Measurements from ENCODE around the gene GMPPA.
A peak's percentile ranks its signal among the peaks of the same experiment; 100 is the strongest.

Gene GMPPA

DNA sequence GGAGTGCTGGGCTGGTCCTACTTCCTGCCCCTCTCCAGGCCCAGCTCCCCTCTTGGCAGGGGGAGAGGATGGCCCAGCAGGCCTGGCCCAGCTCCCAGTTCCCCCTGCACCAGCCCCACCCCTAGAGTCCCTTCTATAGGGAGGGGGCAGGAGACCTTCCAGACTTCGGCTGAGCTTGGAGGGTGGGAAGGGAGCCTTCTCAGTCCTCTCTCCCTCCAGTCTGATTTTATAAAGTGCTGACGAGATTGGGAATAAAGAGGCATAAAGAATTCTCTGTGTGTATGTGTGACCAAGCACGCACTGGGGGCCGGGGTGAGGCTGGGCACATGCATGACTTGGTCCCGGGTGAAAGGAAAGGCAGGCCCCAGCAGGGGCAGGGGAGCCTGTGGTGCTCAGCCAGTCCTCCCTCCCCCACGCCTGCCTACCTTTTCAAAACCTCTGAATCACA, 39.8 kb downstream of the GMPPA start:
- Histone ChIP-seq H3K27me3 (ENCODE audit: low read depth, low read length) (no peaks in the 10 kb centered on the region), H3K36me3 (ENCODE audit: control insufficient read depth in 1 of 2, insufficient read depth in 2 of 2, low read length in 2 of 2) (peaks cover 9 to 10% of the 10 kb centered on the region in 2 donors), H3K4me3 (ENCODE audit: low read depth in 1 of 2, low read length in 2 of 2) (no peak overlapping the region), H3K9me3 (ENCODE audit: control insufficient read depth in 1 of 2, low read length in 2 of 2) (no peaks in the 10 kb centered on the region), H3K4me1 (ENCODE audit: control insufficient read depth in 1 of 2, insufficient read depth in 2 of 2, low read length in 2 of 2) (peaks cover 0 to 23% of the 10 kb centered on the region in 2 donors), H3K27ac (ENCODE audit: low read length) (no peak overlapping the region)

DNA sequence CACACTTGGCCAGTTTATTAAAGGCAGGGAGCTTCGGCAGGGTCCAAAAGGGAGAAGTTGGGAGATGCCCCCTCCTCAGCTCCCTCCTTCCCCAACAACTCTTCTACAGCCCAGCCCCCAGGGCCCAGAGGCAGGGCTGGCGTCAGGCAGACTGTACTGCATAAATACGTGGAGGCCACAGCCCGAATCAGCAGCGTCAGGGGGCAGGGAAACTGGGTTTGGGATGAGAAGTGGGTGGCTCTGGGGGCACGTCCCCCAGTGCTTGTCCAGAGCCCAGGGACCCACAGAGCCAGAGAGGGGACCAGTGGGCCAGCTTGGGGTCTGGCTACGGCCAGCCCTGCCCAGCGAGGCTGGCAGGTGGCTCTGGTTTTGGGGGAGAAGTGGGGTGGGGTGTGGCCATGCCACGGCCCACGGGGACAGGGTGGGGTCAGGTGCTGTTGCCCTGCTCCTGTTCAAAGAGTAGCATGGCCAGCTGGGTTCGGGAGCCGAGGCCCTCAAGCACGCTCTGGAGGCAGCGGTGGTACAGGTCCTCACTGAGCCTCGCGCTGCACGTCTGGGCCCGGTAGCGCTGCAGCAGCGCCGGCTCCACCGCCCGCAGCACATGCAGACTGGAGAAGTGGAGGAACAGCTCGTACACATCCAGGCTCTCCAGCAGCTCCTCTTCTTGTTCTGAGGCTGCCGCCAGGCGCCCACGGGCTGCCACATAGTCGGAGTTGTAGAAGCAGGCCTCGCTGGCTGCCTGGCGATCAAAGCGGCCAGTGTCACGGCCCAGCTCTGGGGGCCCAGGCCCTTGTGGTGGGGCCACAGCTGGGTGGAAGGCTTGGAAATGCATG, 40.5 kb downstream of the GMPPA start:
- no peaks in the 10 kb centered on the region for H3K27me3 ChIP-seq (ENCODE audit: low read depth, low read length)
- peaks cover 0 to 25% of the 10 kb centered on the region in 2 donors for H3K4me1 ChIP-seq (ENCODE audit: control insufficient read depth in 1 of 2, insufficient read depth in 2 of 2, low read length in 2 of 2)
- no peak overlapping the region for H3K27ac ChIP-seq (ENCODE audit: low read length)
- H3K36me3 ChIP-seq (ENCODE audit: control insufficient read depth in 1 of 2, insufficient read depth in 2 of 2, low read length in 2 of 2), result peaks cover 9 to 10% of the 10 kb centered on the region in 2 donors
- no peaks in the 10 kb centered on the region for H3K9me3 ChIP-seq (ENCODE audit: control insufficient read depth in 1 of 2, low read length in 2 of 2)
- H3K4me3 ChIP-seq (ENCODE audit: low read depth in 1 of 2, low read length in 2 of 2), result no peak overlapping the region

DNA sequence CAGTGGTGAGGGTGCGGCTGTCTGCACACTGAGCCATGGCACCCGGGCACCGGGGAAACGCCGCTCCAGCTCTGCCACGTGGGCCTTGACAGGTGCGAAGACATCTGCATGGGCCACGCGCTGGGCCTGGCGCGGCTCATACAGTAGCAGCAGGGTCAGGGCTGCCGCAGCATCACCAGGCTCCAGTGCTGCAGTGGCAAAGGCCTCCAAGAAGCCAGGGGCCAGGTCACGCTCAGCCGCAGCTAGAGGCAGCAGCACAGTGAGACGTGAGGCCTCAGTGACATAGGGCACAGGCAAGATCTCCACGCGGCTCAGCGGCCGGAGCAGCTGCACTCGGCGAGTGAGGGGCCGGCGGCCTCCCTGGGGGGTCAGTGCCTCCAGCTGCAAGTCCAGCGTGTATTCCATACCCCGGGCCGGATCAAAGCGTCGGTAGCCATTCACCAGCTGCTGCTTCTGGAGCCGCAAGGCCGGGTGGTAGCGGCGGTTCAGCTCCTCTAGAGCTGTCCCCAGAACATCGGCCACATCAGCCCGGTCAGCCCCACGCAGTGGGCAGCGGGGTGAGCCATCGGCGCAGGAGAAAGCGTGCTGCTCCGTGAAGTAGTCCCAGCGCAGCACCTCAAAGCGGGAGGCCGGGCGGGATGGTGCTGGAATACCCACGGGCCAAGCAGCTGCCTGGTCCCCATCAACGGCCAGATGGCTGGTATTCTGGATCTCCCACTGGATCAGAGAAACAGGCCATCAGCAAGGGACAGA, 41.4 kb downstream of the GMPPA start:
- Histone ChIP-seq H3K27ac (ENCODE audit: low read length) (no peak overlapping the region), H3K36me3 (ENCODE audit: control insufficient read depth in 1 of 2, insufficient read depth in 2 of 2, low read length in 2 of 2) (peaks cover 9 to 10% of the 10 kb centered on the region in 2 donors), H3K4me1 (ENCODE audit: control insufficient read depth in 1 of 2, insufficient read depth in 2 of 2, low read length in 2 of 2) (peaks cover 0 to 31% of the 10 kb centered on the region in 2 donors), H3K4me3 (ENCODE audit: low read depth in 1 of 2, low read length in 2 of 2) (no peak overlapping the region), H3K9me3 (ENCODE audit: control insufficient read depth in 1 of 2, low read length in 2 of 2) (no peaks in the 10 kb centered on the region), H3K27me3 (ENCODE audit: low read depth, low read length) (no peaks in the 10 kb centered on the region)

- H3K27ac ChIP-seq (ENCODE audit: low read length), result no peak overlapping the region
- H3K27me3 ChIP-seq (ENCODE audit: low read depth, low read length), result no peaks in the 10 kb centered on the region
- no peaks in the 10 kb centered on the region for H3K9me3 ChIP-seq (ENCODE audit: control insufficient read depth in 1 of 2, low read length in 2 of 2)
These were observed 42.3 kb downstream of the GMPPA start for GRCh38 chr2:219540784-219541504.

DNA sequence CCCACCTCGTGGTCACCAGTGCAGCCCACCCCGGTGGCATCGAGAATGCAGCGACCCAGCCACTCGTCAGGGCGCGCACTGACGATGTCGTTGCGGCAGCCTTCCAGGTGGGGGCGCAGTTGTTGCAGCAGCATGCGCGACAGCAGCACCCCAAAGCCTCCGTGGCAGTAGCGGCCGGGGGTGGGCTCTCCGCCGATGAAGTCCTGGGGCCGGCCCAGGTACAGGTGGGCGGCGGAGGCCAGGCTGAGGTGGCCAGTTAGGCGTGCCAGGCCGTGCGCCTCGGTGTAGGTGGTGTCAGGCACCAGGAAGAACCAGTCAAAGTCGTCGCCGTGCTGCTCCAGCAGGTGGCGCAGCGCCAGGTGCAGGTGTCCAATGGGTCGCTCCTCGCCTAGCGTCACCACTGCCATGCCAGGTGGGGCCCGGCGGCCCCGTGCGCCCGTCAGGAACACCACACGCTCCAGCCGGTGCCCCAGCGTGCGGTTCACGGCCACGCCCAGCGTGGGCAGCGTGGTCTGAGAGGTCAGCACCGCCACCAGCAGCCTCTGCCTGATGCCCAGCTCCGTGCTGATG, 43.0 kb downstream of the GMPPA start:
- no peaks in the 10 kb centered on the region for H3K27me3 ChIP-seq (ENCODE audit: low read depth, low read length)
- no peak overlapping the region for H3K27ac ChIP-seq (ENCODE audit: low read length)
- H3K4me3 ChIP-seq (ENCODE audit: low read depth in 1 of 2, low read length in 2 of 2), result peak overlapping the region in 1 of 2 donors; percentile 21

More at GRCh38 chr2:219540784-219541504, 42.3 kb downstream of the GMPPA start:
- H3K4me3 ChIP-seq (ENCODE audit: low read depth in 1 of 2, low read length in 2 of 2), result no peak overlapping the region
- H3K36me3 ChIP-seq (ENCODE audit: control insufficient read depth in 1 of 2, insufficient read depth in 2 of 2, low read length in 2 of 2), result peaks cover 9 to 10% of the 10 kb centered on the region in 2 donors
- peaks cover 0 to 31% of the 10 kb centered on the region in 2 donors for H3K4me1 ChIP-seq (ENCODE audit: control insufficient read depth in 1 of 2, insufficient read depth in 2 of 2, low read length in 2 of 2)

DNA sequence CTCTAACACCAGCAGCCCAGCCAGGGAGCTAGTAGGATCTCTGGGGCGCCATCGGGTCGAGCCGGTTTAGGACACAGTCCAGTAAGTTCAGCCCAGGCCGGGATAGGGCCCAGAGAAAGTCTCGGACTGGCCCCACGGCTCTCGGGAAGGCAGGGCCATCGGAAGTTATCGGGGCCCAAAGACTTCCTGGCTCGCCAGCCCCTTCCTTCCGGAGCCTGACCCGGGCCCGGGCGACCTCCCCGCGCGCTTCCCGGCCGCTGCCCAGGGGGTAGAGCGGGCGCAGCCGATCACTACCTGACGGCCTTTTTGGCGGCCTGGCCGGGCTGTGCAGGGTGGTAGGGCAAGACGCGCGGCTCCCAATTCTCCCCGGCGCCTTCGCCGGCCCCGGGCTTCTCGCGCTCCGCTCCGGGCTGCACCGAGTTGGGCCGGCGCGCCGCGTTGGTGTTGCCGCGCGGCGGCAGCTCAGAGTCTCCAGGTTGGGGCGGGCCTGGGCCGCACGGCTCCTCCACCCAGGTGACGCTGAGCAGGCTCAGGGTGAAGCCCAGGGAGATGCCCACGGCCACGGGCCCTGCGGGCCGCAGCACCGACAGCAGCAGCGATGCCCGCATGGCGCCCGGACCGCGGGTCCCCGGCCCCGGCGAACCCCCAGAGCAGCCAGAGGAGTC, 44.4 kb downstream of the GMPPA start:
- Histone ChIP-seq H3K27ac (ENCODE audit: low read length) (peak overlapping the region; percentile 74), H3K4me1 (ENCODE audit: control insufficient read depth in 1 of 2, insufficient read depth in 2 of 2, low read length in 2 of 2) (peaks cover 0 to 30% of the 10 kb centered on the region in 2 donors), H3K4me3 (ENCODE audit: low read depth in 1 of 2, low read length in 2 of 2) (peak overlapping the region; percentile 60 to 78), H3K27me3 (ENCODE audit: low read depth, low read length) (no peaks in the 10 kb centered on the region), H3K9me3 (ENCODE audit: control insufficient read depth in 1 of 2, low read length in 2 of 2) (no peaks in the 10 kb centered on the region), H3K36me3 (ENCODE audit: control insufficient read depth in 1 of 2, insufficient read depth in 2 of 2, low read length in 2 of 2) (peaks cover 9 to 10% of the 10 kb centered on the region in 2 donors)

More for the DNA sequence above, 43.0 kb downstream of the GMPPA start:
- H3K4me1 ChIP-seq (ENCODE audit: control insufficient read depth in 1 of 2, insufficient read depth in 2 of 2, low read length in 2 of 2), result peaks cover 0 to 31% of the 10 kb centered on the region in 2 donors
- no peaks in the 10 kb centered on the region for H3K9me3 ChIP-seq (ENCODE audit: control insufficient read depth in 1 of 2, low read length in 2 of 2)
- H3K36me3 ChIP-seq (ENCODE audit: control insufficient read depth in 1 of 2, insufficient read depth in 2 of 2, low read length in 2 of 2), result peaks cover 9 to 10% of the 10 kb centered on the region in 2 donors

DNA sequence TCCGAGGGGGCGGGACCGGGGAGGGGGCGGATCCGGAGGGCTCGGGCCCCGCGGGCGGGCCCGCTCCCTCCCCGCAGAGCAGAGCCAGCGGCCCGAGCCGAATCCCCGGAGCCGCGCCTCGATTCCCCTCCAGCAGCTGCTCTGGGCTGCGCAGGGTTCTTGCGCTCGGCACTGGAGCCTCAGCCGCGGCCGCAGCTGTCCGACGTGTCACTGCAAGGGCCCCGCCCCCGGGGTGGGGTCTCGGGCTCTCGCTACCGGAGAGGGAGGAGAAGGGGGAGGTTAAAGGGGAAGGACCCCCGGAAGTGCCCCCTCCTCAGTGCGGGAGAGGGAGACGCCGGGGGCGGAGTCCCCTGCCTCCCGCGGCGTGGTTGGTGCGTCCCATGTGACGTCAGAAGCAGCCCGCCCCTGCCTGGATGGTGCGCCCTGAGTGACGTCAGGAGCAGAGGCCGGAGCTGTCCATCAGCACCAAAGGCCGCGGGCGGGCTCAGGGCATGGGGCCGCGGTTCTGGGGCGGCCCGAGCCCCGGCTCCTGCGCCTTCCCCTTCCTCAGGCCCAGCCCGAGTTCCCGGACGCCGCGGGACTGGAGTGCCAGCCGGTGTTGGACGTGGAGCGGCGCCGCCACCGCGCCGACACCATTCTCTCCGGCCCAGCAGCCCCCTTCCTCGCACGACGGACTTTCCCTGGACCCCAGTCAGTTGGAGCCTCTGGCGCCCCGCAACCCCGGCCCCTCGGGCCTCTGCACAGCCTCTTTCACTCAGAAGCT, 45.1 kb downstream of the GMPPA start, which contains the start of the genes CHPF and TMEM198:
Gene CHPF (minus strand): TSS at position 214 of the 763 bp plus-strand sequence. CDS start 271 bp downstream, outside the sequence.
Gene TMEM198 (plus strand): TSS at position 433 of the 763 bp plus-strand sequence. CDS start 700 bp downstream, outside the sequence.
- H3K4me1 ChIP-seq (ENCODE audit: control insufficient read depth in 1 of 2, insufficient read depth in 2 of 2, low read length in 2 of 2), result peaks cover 0 to 25% of the 10 kb centered on the region in 2 donors
- no peaks in the 10 kb centered on the region for H3K9me3 ChIP-seq (ENCODE audit: control insufficient read depth in 1 of 2, low read length in 2 of 2)
- peak within 1 kb of the TSS; percentile 60 to 78 for H3K4me3 ChIP-seq (ENCODE audit: low read depth in 1 of 2, low read length in 2 of 2)
- H3K36me3 ChIP-seq (ENCODE audit: control insufficient read depth in 1 of 2, insufficient read depth in 2 of 2, low read length in 2 of 2), result peaks cover 9 to 10% of the 10 kb centered on the region in 2 donors
- H3K27me3 ChIP-seq (ENCODE audit: low read depth, low read length), result no peaks in the 10 kb centered on the region
- H3K27ac ChIP-seq (ENCODE audit: low read length), result peak within 1 kb of the TSS; percentile 74

DNA sequence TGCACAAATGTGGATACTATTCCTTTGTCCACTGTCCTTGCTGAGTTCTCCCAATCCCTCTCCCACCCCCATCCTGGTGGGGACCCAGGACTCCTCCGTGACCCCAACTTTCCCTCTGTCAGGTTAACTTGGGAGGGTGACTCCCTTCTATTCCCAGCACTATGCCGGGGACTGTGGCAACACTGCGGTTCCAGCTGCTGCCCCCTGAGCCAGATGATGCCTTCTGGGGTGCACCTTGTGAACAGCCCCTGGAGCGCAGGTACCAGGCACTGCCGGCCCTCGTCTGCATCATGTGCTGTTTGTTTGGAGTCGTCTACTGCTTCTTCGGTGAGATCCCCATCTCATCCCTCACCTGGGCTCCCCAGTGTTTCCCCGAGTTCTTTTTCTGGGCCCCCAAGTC, 45.9 kb downstream of the GMPPA start:
- Histone ChIP-seq H3K4me3 (ENCODE audit: low read depth in 1 of 2, low read length in 2 of 2) (peak overlapping the region; percentile 52 to 78), H3K4me1 (ENCODE audit: control insufficient read depth in 1 of 2, insufficient read depth in 2 of 2, low read length in 2 of 2) (peaks cover 0 to 25% of the 10 kb centered on the region in 2 donors), H3K36me3 (ENCODE audit: control insufficient read depth in 1 of 2, insufficient read depth in 2 of 2, low read length in 2 of 2) (peaks cover 7 to 9% of the 10 kb centered on the region in 2 donors)

GRCh38 chr2:219545295-219545942, 46.7 kb downstream of the GMPPA start:
- Histone ChIP-seq H3K4me3 (ENCODE audit: low read depth in 1 of 2, low read length in 2 of 2) (no peak overlapping the region), H3K27ac (ENCODE audit: low read length) (no peak overlapping the region), H3K36me3 (ENCODE audit: control insufficient read depth in 1 of 2, insufficient read depth in 2 of 2, low read length in 2 of 2) (peaks cover 0 to 8% of the 10 kb centered on the region in 2 donors), H3K27me3 (ENCODE audit: low read depth, low read length) (no peaks in the 10 kb centered on the region), H3K4me1 (ENCODE audit: control insufficient read depth in 1 of 2, insufficient read depth in 2 of 2, low read length in 2 of 2) (peaks cover 0 to 25% of the 10 kb centered on the region in 2 donors), H3K9me3 (ENCODE audit: control insufficient read depth in 1 of 2, low read length in 2 of 2) (no peaks in the 10 kb centered on the region)

More for the DNA sequence above, 45.9 kb downstream of the GMPPA start:
- no peaks in the 10 kb centered on the region for H3K27me3 ChIP-seq (ENCODE audit: low read depth, low read length)
- no peak overlapping the region for H3K27ac ChIP-seq (ENCODE audit: low read length)
- no peaks in the 10 kb centered on the region for H3K9me3 ChIP-seq (ENCODE audit: control insufficient read depth in 1 of 2, low read length in 2 of 2)

Measured in muscle layer of duodenum (tissue), 2 donors.